22Rv1 (cell line): Measurements from ENCODE around the gene NDUFA1.

ENCODE experiments used
- H3K27ac ChIP-seq: fragments of 450-650 bp; 2 replicates; pipeline ENCODE4 v1.5.1; 2017
- ZFX ChIP-seq: fragments of 450-650 bp; IDR thresholded peaks from 2 replicates; pipeline ENCODE4 v1.6.1; 2017; ENCODE audit warnings: antibody characterized with exemption, borderline replicate concordance
- TF ChIP-seq, protein P1 (sequence below): fragments of 450-650 bp; IDR thresholded peaks from 2 replicates; pipeline ENCODE4 v1.5.1; 2017; ENCODE audit warnings: mild to moderate bottlenecking

Gene NDUFA1

DNA sequence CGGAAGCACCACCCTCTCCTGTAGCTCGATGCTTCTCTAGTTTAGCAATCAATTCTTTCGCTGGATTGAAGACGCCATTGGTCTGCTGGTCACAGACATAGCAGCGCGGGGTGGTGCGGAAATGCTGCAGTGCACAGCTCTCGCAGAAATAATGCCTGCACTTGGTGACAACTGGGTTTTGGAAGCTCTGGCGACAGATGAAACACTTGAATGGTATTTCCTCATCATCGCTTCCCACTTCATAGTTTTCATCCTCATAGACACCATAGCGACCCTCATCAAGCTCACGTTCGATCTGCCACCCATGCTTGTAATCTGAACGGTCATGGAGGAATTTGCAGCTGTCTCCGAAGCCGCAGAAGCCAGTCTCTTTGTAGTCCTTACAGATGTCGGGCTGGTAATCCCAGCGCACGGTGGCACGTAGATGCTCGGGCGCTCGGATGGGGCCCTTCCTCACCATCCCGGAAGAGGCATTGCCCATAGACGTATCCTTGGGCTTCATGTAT lies 953 bp upstream of the NDUFA1 start:
- H3K27ac ChIP-seq = peak overlapping the region; percentile 90
- TF ChIP-seq, protein P1, sequence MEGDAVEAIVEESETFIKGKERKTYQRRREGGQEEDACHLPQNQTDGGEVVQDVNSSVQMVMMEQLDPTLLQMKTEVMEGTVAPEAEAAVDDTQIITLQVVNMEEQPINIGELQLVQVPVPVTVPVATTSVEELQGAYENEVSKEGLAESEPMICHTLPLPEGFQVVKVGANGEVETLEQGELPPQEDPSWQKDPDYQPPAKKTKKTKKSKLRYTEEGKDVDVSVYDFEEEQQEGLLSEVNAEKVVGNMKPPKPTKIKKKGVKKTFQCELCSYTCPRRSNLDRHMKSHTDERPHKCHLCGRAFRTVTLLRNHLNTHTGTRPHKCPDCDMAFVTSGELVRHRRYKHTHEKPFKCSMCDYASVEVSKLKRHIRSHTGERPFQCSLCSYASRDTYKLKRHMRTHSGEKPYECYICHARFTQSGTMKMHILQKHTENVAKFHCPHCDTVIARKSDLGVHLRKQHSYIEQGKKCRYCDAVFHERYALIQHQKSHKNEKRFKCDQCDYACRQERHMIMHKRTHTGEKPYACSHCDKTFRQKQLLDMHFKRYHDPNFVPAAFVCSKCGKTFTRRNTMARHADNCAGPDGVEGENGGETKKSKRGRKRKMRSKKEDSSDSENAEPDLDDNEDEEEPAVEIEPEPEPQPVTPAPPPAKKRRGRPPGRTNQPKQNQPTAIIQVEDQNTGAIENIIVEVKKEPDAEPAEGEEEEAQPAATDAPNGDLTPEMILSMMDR = no peak
- no peak for TF ChIP-seq ZFX

DNA sequence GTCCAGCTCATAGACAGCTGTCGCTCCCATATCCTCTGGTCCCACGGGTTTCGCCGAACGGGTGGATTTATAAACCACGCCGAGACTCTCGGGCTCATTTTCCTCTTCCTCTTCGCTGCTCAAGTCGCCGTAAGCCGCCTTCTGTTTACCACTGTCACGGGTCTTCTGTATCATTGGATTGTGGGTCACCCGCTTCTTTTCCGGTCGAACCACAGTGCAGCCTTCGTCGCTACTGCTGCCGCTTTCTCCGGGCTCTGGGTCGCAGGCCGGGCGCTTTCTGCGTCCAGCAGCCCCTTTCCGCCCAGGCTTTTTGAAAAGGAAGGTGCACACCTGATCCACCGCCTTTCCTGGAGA lies 410 bp upstream of the NDUFA1 start:
- TF ChIP-seq ZFX = no peak
- TF ChIP-seq, protein P1 = no peak

DNA sequence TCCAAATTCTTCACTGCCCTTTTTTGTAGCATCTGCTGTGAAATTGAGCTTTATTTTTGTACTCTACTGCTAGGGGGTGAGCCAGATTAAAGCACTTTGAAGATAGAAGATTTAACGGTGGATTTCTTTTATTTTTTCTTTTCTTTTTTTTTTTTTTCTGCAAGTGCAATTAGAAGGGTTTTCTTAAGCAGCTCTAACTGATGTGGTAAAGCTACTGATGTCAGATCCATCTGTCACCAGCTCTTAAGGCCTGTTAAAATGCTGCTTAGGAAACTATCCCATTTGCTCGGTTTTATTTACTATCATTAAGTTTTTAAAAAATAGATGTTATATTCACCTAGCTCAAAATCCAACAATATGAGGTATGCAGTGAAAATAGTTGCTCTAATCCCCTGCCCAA lies 7.1 kb downstream of the NDUFA1 start:
- no peak overlapping the region for H3K27ac ChIP-seq
- no peak for TF ChIP-seq ZFX
- TF ChIP-seq, protein P1 = no peak

More for the DNA sequence above, 410 bp upstream of the NDUFA1 start:
- peak overlapping the region; percentile 90 for H3K27ac ChIP-seq

DNA sequence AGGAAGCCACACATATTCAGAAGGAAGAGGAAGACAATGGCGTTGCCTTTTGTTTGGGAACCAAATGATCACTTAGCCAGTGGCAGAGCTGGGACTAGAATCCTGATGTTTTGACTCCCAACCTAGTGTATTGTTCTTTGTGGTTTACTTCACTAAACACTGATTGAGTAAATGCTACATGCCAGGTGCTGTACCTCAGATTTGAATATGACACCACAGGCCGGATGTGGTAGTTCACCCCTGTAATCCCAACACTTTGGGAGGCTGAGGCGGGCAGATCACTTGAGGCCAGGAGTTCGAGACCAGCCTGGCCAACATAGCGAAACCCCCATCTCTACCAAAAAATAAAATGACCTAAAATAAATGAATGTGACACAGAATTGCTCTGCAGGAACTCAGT lies 8.4 kb downstream of the NDUFA1 start:
- no peak for TF ChIP-seq ZFX
- TF ChIP-seq, protein P1 = no peak
- no peak overlapping the region for H3K27ac ChIP-seq

DNA sequence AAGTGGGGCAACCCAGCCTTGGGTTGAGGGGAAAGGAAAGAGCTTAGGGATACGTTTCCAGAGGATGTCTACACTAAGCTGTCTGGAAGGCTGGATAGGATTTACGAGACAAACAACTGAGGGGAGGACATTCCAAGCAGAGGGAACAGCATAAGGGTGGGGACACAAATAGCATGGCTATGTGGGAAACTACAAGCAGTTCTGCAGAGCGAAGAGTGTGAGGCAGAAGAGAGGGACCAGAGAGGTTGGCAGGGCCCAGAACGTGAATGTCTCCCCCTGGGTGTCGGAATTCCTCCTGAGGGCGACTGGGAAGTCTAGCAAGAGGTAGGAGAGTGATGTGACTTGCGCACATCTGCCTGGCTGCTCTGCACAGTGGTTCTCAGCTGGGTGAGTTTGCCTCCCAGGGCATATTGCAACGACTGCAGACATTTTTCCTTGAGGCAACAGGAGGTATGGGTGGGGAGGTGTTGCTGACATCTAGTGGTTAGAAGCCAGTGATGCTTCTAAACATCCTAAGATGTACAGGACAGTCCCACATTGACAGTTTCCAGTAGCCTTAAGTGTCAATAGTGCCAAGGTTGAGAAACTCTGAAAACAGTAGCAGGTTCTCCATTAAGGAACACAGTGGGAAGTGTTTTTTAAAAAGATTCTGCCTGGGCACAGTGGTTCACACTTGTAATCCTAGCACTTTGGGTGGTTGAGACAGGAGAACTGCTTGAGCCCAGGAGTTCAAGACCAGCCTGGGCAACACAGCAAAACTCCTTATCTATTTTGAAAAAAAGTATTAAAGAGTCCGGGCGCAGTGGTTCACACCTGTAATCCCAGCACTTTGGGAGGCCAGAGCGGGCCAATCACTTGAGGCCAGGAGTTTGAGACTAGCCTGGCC lies 9.2 kb downstream of the NDUFA1 start:
- no peak overlapping the region for H3K27ac ChIP-seq
- TF ChIP-seq, protein P1 = peak; percentile 70
- no peak for TF ChIP-seq ZFX

DNA sequence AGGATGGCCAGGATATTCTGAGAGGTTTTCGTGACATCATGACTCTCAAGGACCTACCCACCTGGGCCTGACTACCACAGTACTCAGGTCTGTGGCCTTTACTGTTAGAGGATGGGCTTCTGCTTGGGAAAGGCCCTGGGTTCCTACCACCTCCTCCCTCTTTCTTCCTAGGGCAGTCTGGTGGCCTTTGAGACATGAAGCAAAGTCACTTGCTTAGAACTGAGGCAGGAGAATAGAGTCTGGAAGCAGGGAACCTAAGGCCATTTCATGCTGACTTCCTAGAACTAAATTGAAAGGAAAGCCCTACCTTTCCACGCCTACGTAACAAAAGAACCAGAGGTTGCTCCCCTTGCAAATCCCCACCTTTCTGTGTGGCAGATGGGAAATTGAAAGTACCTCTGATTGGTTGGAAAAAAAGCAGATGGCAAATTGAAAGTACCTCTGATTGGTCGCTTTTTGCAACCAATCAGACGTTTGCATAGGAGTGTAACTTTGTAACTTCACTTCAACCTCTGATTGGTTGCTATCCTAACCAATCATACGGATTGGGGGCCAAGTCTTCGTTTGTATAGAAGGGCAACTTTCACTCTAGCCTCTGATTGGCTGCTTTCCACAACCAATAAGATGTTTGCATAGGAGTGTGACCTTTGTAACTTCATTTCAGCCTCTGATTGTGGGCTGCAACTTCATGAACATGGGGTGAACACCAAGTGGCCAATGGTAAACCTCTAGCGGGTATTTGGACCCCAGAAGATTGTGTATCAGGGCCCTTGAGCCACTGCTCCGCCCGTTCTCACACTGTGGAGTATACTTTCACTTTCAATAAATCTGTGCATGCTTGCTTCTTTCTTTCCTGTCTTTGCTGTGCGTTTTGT lies 14.2 kb downstream of the NDUFA1 start:
- no peak for TF ChIP-seq ZFX
- TF ChIP-seq, protein P1 = no peak
- no peak overlapping the region for H3K27ac ChIP-seq
